GM19238 (cell line): ENCODE measurements around the gene RAMACL.
"Not testable (repeated sequence)": the region's sequence is repeated elsewhere in the genome, so short reads cannot be mapped to it uniquely, and the experiment has no call there.

Source experiments
- DNase-seq: peaks from one replicate; pipeline ENCODE4 v3.0.0; 2011; ENCODE audit warnings: low spot score; ENCODE audit not compliant: insufficient read length

RAMACL gene

GRCh38 chr6:166556863-166557322 is 29.6 kb downstream of the RAMACL start:
- DNase-seq = no peak

DNA sequence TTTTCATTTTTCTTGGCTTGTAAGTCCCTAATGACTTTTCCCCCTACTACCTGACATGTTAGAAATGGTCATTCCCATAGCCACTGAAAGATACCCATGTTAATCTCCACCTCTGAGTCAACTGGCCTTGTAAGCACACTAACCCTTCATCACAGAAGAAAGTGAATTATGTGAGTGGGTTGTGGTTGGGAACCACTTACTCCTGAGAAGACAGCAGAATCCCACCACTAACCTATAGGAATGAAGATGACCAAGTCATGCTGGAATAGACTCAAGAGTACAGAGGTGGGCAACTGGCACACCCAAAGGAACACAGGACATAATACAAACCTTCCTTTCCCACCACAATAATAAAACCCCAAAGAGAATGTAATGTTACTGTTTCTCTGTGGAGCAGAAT is 30.1 kb downstream of the RAMACL start:
- no peak for DNase-seq

- no peak for DNase-seq
Observed at GRCh38 chr6:166555086-166555485, 31.4 kb downstream of the RAMACL start.

DNA sequence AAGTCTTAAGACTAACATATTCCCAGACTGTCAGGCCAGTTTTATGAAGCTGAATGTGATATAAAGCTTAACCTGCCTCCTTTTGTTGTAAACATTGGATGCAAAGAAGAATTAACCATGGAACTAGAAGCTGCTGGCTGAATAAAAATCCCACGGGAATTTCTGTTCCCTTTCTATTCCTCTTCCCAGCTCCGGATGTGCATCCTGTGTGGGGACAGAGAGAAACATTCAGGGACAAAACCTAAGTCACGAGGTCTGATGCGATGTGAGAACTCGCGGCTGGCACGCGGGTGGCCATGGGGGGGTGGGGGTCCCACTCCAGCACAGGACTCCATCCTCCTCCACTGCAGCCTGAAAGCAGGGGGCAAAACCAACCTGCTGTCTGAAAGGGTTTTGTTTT is 32.2 kb downstream of the RAMACL start:
- DNase-seq = no peak

DNA sequence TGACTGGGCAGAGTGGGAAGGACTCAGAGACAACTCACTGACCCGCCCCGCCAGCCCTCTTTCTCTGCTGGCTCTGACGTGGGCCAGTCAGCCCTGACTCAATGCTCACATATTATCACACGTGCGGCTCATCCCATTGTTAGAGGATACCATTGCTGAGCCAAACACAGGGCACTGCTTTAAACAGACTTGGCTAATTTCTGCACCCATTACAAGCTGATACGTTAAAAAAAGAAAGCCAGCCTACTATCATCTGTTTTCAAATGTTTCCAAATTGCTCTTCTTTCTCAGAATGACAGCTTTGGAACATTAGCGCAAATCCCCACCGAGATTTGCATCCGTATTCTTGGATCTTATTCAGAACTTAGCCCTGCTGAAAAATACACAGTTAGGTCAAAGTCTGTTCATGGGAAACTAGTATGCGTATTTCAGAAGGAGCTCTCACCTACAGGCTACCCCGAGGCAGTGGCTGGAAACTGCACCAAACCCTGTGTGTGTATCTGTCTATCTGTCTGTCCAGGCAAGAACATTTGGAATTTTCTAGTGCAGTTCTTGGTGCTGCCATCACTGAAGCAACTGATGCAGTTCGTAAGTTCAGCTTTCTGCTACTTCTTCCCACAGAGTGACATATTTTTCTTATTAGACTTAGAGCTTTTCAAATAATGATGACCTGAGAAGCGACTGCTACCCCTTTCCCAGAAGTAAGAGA is 32.8 kb downstream of the RAMACL start:
- DNase-seq = no peak

GRCh38 chr6:166552600-166552999 is 33.9 kb downstream of the RAMACL start:
- DNase-seq = no peak

- no peak for DNase-seq
Observed at GRCh38 chr6:166551754-166552495, 34.6 kb downstream of the RAMACL start.

DNA sequence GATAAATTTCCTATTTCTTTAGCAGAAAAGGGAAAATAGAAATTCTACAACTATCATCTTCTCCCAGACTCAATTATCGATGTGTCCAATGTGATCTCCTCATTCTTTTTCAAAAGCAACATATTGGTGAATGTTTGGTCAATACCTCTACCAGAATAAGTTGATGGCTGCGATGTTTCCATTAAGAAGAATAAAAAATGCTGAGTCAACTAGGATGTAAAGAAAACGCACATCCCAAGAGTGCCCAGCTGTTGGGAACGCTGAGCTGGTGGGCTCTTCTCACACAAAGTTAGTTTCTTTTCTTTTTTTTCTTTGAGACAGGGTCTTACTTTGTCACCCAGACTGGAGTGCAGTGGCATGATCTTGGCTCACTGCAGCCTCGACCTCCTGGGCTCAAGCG is 39.8 kb downstream of the RAMACL start:
- DNase-seq = no peak

GRCh38 chr6:166545156-166546034 is 41.1 kb downstream of the RAMACL start:
- DNase-seq = no peak

GRCh38 chr6:166544296-166544605 is 42.2 kb downstream of the RAMACL start:
- no peak for DNase-seq

- no peak for DNase-seq
Observed at GRCh38 chr6:166543603-166544295, 42.7 kb downstream of the RAMACL start.

GRCh38 chr6:166542580-166542912 is 43.9 kb downstream of the RAMACL start:
- no peak for DNase-seq

DNA sequence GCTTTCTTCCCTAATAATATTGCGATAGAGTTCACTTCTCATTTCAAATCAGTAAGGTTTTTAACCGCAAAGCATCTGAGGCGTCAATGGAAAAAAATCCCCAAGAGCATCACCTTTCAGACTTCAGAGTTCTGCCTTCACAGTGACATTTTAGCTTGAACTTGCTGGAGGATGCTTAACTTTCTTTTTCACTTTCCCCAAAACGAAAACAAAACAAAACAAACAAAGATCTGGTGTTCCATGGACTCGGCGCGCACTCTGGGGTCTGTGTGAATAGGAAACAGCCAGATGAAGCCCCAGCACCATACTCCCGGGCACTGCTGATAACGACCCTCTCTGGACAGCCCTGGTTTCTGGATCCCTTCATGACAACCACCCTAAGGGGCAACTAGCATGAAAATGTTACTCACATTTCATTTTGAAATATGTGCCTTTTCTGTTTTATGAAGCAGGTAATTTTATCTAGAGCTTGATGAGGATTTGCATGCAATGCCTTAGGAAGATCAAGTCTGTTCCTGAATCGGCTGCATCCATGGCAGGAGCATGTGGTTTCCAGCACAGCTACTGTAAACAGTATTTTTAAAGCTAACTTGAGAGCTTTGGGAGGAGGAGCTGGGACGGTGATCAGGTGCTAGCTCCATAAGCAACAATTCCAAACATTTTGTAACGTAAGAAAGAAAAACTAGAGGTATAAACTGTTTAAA is 44.5 kb downstream of the RAMACL start:
- no peak for DNase-seq

- DNase-seq = no peak
Observed at GRCh38 chr6:166541366-166541765, 45.1 kb downstream of the RAMACL start.

DNA sequence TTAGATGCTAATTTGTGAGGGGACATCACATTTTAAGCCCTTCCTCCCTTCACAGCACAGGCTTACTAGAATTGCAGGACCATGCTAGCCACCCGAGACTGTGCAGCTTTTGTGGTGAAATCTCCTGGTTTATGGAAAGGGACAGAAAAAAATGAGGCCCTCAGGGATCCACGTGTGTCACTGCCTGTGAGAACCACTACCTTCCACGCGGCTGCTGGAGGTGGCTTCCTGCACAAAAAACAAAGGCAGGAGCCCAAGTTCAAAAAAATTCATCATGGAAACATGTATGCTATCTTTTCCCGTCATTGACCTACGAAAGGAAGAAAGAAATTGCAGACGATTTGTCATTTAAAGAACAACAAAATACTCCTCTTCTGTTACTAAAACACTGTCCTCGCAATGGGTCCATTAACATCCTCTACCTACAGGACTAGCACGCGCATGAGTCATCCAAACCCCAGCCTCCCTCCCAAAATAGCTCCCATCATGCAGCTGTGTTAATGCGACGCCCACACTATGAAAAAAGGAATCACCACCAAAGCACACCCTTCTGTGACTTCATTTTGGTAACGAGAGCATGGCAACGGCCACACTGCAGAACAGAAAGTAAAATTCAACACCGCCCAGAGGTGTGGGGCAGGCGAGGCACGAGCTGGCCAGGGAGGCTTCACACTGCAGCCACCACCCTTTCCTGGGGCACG is 45.7 kb downstream of the RAMACL start:
- DNase-seq = peak; percentile 35

DNA sequence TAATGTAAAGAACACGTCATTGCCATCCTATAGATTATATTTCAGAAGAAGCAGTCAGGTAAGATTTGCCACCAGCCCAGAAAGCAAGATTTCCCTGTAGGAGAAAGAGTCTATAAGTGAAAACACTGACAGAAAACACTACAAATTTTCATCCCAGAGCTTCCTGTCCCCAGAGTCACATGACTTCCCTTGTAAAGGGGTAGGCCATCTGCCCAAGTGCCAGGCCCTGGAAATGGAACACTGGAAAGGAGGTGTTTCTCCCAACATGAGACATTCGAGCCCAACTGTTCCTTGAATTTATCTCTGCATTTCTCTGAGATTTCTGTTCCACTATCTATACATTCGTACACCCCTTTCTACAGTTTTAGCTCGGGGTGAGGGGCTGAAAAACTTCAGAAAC is 46.9 kb downstream of the RAMACL start:
- DNase-seq = no peak

- not testable (repeated sequence) for DNase-seq
Observed at GRCh38 chr6:166539011-166539385, 47.5 kb downstream of the RAMACL start.

GRCh38 chr6:166538297-166539010 is 48.0 kb downstream of the RAMACL start:
- DNase-seq = no peak

- no peak for DNase-seq
Observed at GRCh38 chr6:166534658-166535406, 51.6 kb downstream of the RAMACL start.
